Activated naive CD4-positive, alpha-beta T cell treated with anti-CD3 and anti-CD28 coated beads, Interleukin-2, amount 10 ng/mL, durations not matched to agents 5 hours and 36 hours (primary cell): Measurements from ENCODE around the gene WFIKKN2. TPM values are rescaled to one million over a fixed set of nuclear protein-coding genes. Genes with fewer than 3 reads are reported as not detected.

Source experiments
- total RNA-seq, 2 experiments: library from RNA; stranded (reverse); gene quantifications; one replicate each; pipeline ENCODE4 v1.2.3, GENCODE V29; 2021

The WFIKKN2 gene
- total RNA-seq: not detected

DNA sequence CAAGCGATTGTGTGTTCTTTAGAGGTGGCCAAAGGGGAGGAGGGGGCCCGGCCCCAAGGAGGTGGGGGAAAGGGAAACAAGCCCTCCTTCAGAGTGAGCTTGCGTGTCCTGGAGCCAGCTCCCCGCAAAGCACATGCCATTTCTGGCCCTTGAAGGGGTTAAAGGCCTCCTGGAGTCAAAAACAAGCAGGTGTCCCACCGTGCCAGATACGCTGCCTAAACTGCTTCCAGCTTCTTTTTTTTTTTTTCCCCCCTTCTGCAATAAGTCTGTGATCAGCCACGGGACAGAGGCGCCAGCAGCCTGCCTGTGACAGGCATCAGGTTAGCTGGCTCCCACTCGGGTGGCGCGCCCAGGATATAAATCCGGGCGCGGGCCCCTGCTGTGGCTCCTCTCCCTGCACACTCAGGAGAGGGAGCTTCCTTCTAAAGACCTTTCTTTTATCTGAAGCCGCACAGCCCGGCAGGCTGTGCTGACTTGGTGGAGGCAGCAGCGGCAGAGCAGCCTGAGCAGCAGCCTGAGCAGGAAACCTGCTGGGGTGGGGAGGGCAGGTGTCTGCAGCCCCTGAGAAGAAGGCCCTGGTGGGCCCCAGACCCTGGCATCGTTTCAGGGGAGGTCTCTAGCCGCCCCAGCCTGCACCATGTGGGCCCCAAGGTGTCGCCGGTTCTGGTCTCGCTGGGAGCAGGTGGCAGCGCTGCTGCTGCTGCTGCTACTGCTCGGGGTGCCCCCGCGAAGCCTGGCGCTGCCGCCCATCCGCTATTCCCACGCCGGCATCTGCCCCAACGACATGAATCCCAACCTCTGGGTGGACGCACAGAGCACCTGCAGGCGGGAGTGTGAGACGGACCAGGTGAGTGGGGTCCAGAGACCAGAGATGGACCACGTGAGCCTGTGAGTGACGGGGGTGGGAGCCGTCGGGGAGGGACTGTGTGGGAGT, at the start of gene WFIKKN2:
Gene WFIKKN2, plus strand, starts transcription at position 286 of the 934 bp plus-strand sequence. Its CDS starts 352 bp downstream, at position 638.

GRCh38 chr17:50866261-50866949, 31.0 kb downstream of the WFIKKN2 start, which contains the start of gene TOB1:
TSS of gene TOB1 (minus strand) at chr17:50866354. CDS start at chr17:50864017, 2,337 bp downstream.

Other genes starting within 250 kb of the WFIKKN2 start
- not detected for gene ABCC3, start 200.7 kb upstream of the WFIKKN2 start, total RNA-seq
- gene ANKRD40, start 127.7 kb upstream of the WFIKKN2 start, total RNA-seq: 10 to 100 TPM; 27.8 to 29.1 TPM
- gene LUC7L3, start 116.0 kb upstream of the WFIKKN2 start, total RNA-seq: 100 to 1,000 TPM; 149 to 157 TPM
- not detected for gene ANKRD40CL, start 68.1 kb upstream of the WFIKKN2 start, total RNA-seq
- gene TOB1, start 30.8 kb downstream of the WFIKKN2 start, total RNA-seq: 100 to 1,000 TPM; 101 to 102 TPM